Adipose tissue (tissue), 3 donors: Measurements from ENCODE around the gene OSGIN1. TPM values are rescaled to one million over a fixed set of nuclear protein-coding genes. Genes with fewer than 3 reads are reported as not detected.

Source experiments
- H3K27ac ChIP-seq: one replicate; pipeline ENCODE4 v1.5.1; 2013; ENCODE audit warnings: low read depth, low read length
- WGBS, 3 donors: extraction: QIAGEN DNeasy Blood & Tissue Kit; methylation state at CpG; one replicate each; pipeline ENCODE4 v1.1.7; 2013; 5-methylcytosine and 5-hydroxymethylcytosine counted together
- polyA plus RNA-seq, 3 donors: library from polyadenylated mRNA; stranded (reverse); fragments of 200-250 nt; gene quantifications; one replicate each; pipeline ENCODE4 v1.2.3, GENCODE V29; 2013
- donor health status: healthy with polysubstance abuse.
- donor health status: Bipolar disorder and iron deficiency.
- donor health status: healthy.

OSGIN1 gene
- polyA plus RNA-seq, result 1 to 10 TPM; 3.9 to 6.5 (median 5.2) TPM

DNA sequence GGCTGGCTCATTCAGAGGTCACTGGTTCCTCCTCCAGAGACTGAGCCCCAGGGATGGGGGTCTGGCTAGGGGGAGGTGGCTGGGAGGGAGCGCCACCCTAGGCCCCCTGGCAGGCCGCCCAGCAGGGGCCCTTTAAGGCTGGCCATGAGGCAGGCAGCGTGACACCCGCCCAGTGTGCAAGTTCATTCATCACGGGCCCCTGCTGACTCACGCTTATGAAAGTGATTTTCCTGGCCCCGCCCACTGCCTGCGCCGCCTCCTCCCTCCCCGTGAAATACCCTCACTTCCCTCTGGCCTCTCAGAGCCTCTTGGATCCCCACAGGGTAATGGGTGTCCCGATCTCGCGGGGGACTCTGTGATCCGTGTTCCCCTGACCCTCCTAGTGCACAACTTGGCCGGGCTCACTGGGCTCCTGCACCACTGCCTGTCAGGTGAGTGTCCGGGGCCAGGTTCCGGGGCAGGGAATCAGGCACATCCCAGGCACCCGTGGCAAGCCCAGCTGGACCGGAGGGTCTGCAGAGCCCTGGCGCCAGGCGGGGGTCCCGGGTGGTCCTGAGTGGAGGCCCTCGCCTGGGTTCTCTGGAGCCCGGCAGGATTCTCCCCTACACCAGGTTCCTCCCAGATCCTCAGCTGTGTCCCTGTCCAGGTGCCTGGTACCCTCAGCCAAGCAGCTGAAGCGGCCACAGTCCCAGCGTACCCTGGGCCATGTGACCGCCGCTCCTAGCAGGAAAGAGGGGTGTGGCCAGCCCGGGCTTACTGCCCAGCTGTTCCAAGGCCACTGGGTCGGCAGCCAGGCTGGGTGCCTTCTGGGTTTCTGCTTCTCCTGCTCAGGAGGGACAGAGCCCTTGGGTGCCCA is at the start of gene OSGIN1:
TSS of gene OSGIN1 (plus strand) at position 301 of the 856 bp plus-strand sequence. CDS start 4,432 bp downstream, outside the sequence.
- peak within 1 kb of the TSS; percentile 5 for H3K27ac ChIP-seq
- WGBS, 3 donors, result 0 to 2% (median 1%) methylated on average over 27 to 30 of the region's 30 CpGs

GRCh38 chr16:83903751-83904150 is 49.3 kb upstream of the OSGIN1 start:
- H3K27ac ChIP-seq, result no peak overlapping the region
- 42 to 71% (median 59%) methylated on average over 10 of the region's 10 CpGs for WGBS, 3 donors

DNA sequence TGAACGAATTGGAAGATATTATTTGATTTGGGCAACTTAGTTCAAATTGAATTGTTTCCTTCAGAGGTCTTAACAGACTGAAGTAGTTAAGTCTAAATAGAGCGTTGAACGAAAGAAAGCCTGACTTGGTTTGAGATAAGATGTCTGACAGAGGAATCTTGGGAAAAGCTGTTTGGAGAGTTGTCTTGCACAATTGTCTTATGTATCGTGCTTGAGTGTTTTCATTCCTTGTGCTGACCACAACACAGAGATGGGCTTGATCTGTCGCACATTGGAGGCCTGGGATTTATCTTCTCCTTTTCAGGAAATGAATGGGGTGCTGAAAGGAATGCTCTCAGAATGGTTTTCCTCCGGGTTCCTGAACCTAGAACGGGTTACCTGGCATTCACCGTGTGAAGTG is 46.4 kb upstream of the OSGIN1 start:
- no peak overlapping the region for H3K27ac ChIP-seq
- 62 to 82% (median 82%) methylated on average over 8 of the region's 8 CpGs for WGBS, 3 donors

DNA sequence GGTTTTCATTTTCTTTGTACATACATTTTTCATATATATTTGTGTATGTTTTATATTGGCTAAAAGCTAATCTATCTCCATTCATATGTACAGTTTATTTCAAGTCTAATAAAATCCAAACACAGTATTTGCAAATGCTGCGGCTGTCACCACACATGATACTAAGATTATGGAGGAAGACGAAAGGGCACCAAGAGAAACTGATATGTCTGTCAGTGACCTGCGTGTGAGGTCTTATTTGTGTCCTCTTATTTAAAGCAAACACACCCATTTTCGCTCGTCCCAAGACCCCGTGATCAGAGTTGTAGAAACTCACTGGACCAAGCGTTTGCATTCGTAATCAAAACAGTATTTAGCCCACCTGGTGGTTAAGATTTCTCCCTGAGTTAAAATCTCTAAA is 45.9 kb upstream of the OSGIN1 start:
- no peak overlapping the region for H3K27ac ChIP-seq
- WGBS, 3 donors, result 75 to 97% (median 94%) methylated on average over 8 of the region's 8 CpGs

GRCh38 chr16:83907631-83908250 is 45.3 kb upstream of the OSGIN1 start:
- no peak overlapping the region for H3K27ac ChIP-seq
- 85 to 88% (median 86%) methylated on average over 15 of the region's 15 CpGs for WGBS, 3 donors

DNA sequence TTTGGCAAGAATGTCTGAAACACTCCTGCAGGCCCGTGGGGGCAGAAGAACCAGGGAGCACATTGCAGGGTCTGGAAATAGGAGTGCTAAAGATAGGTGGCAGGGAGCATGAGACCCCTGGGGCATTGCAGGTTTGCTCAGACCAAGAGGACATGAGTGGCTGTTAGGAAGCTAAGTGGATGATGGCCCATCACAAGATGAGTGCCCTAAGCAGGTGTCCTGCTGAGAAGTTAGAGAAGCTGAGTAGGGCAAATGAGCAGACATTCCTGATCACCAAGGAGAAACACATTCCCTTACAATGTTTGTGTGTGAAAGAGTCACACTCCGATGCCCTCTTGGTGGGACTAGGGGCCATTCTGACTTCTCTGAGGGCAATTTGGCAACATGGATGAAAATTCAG is 44.2 kb upstream of the OSGIN1 start:
- no peak overlapping the region for H3K27ac ChIP-seq
- 79 to 86% (median 85%) methylated on average over 2 of the region's 2 CpGs for WGBS, 3 donors

DNA sequence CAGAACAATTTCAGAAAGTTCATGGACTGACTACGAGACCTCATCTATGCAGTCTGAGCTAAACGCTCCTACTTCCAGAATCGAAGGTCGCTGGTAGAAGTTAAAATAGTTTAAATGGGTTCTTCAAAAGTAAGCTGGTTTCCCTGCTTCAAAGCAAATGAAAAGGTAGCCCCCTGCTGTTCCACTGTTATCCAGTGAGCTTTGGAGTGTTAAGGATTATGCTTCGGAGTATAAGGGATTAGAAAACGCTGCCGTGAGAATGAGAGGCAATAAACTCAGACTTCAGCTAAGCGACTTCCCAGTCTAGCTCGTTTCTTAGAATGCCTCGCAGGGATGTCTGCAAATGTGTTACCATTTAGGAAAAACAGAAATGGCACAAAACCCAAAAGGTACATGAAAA is 41.8 kb upstream of the OSGIN1 start:
- H3K27ac ChIP-seq, result no peak overlapping the region
- WGBS, 3 donors, result 89 to 94% (median 92%) methylated on average over 10 of the region's 10 CpGs

- no peak overlapping the region for H3K27ac ChIP-seq
- WGBS, 3 donors, result 79 to 83% (median 81%) methylated on average over 12 of the region's 12 CpGs
Observed at GRCh38 chr16:83912519-83913244, 40.4 kb upstream of the OSGIN1 start.

- WGBS, 3 donors, result 69 to 82% (median 70%) methylated on average over 15 of the region's 15 CpGs
- no peak overlapping the region for H3K27ac ChIP-seq
Observed at GRCh38 chr16:83913245-83913633, 39.8 kb upstream of the OSGIN1 start.

DNA sequence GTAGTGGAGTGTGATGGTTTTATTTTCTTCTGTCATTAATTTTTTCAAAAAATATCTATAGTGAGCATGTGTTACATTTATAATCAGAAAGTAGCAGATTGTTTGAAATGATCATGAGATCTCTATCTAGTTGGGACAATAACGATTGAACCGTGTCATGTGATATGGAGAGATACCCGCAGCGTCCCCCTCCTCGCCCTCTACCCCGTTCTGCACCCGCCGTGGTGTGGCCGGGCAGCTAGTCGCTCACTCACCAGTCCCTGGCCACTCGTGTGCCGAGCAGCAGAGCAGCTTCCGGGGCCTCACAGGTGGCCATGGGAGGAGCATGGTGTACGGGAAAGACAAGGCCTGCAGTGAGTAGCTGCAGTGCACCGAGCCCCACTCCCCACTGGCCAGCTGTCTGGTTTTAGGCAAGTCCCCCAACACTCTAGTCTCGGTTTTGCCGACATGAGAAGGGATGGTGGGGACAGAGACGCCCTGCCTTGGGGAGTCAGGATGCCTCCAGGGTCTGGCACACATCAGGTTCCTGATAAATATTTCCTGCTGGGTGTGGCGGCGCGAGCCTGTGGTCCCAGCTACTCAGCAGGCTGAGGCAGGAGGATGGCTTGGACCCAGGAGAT is 38.8 kb upstream of the OSGIN1 start:
- WGBS, 3 donors, result 89 to 95% (median 95%) methylated on average over 20 to 21 of the region's 21 CpGs
- no peak overlapping the region for H3K27ac ChIP-seq

GRCh38 chr16:83915081-83915480 is 38.0 kb upstream of the OSGIN1 start:
- WGBS, 3 donors, result 96 to 97% (median 96%) methylated on average over 22 of the region's 22 CpGs
- no peak overlapping the region for H3K27ac ChIP-seq

- H3K27ac ChIP-seq, result no peak overlapping the region
- 85 to 96% (median 92%) methylated on average over 14 of the region's 14 CpGs for WGBS, 3 donors
Observed at GRCh38 chr16:83915491-83915890, 37.5 kb upstream of the OSGIN1 start.

DNA sequence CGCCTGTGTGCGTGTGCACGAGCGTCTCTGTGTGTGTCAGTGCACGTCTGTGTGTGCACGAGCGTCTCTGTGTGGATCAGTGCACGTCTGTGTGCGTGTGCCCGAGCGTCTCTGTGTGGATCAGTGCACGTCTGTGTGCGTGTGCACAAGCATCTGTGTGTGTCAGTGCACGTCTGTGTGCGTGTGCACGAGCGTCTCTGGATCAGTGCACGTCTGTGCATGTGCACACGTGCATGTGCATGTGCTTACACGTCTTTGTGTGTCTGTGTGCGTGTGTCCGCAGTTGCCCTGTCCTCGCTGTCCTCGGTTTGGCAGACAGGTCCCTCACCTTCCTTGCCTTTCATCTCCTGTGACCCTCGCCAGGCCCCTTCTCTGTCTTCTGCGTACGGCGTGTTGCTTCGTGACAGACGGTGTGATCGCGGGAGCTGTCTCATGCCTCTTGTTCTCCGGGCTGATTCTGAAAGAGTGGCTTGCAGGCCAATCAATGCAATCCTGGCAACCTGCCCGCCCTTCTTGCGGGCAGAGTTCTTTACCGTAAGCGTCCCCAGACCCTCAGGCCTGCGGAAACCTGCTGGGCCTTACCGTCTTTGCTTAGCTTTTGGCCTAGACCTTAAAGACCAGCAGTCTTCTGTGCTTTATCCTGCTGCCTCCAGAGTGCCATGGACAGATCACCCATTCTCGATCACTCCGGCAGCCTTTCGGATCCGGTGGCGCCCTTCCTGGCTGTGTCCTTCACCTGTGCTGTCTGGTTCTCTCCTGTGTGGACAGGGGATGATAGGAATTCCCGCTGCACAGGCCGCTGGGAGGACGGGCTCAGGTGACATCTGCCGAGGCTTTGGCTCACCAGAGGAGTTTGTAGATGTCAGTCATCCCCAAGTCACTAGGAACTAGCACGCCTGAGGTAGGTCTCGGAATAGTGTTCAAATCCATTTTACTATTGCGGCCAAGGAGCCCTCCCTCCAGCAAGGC is 35.6 kb upstream of the OSGIN1 start:
- no peak overlapping the region for H3K27ac ChIP-seq
- WGBS, 3 donors, result 87 to 97% (median 97%) methylated on average over 51 of the region's 51 CpGs

DNA sequence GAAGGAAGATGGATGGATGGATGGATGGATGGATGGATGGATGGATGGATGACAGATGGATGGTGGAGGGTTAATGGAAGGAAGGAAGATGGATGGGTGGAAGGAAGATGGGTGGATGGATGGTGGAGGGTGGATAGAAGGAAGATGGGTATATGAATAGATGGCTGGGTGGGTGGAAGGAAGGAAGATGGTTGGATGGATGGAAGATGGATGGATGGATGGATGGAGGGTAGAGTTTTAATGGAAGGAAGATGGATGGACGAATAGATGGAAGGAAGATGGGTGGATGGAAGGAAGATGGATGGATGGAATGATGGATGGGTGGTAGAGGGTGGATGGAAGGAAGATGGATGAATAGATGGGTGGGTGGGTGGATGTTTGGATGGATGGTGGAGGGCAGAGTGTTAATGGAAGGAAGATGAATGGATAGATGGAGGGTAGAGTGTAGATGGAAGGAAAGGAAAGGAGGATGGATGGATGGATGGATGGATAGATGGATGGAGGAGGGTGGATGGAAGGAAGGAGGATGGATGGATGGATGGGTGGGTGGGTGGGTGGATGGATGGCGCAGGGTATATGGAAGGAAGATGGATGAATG is 32.0 kb upstream of the OSGIN1 start:
- no peak overlapping the region for H3K27ac ChIP-seq
- WGBS, 3 donors, result 95 to 99% (median 95%) methylated on average over 2 of the region's 2 CpGs

- 89 to 90% (median 89%) methylated on average over 29 to 31 of the region's 31 CpGs for WGBS, 3 donors
Observed at GRCh38 chr16:83923581-83924365, 29.3 kb upstream of the OSGIN1 start.

DNA sequence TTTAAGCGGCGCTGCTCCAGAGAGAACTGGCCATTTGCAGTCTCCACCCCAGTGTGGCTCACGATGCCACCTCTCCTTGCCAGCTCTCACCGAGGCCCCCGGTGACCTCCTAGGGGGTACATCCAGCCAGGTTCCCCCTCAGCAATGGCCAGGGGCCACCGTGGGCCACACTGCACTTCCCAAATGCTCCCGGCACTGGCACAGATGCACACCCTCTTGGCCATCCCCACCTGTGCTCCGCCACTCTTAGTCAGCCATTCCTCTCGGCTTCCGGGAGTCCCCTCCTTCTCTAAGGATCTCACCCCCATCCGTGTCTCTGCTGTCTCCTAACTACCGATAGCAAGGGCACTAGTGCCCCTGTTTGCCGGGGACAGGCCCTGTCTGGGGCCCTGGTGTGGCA is 28.4 kb upstream of the OSGIN1 start:
- WGBS, 3 donors, result 82 to 91% (median 88%) methylated on average over 13 of the region's 13 CpGs
- H3K27ac ChIP-seq, result no peak overlapping the region

More at GRCh38 chr16:83923581-83924365, 29.3 kb upstream of the OSGIN1 start:
- H3K27ac ChIP-seq, result no peak overlapping the region
